Stimulated activated CD8-positive, alpha-beta memory T cell treated with anti-CD3 and anti-CD28 coated beads, Interleukin-4, amount 100 ng/mL, for 24 hours (primary cell): ENCODE measurements around the gene SUPT20H.

Experiments used
- DNase-seq: peaks from one replicate; pipeline ENCODE4 v3.0.0-alpha.2; 2020; ENCODE audit warnings: low read depth

Gene SUPT20H

DNA sequence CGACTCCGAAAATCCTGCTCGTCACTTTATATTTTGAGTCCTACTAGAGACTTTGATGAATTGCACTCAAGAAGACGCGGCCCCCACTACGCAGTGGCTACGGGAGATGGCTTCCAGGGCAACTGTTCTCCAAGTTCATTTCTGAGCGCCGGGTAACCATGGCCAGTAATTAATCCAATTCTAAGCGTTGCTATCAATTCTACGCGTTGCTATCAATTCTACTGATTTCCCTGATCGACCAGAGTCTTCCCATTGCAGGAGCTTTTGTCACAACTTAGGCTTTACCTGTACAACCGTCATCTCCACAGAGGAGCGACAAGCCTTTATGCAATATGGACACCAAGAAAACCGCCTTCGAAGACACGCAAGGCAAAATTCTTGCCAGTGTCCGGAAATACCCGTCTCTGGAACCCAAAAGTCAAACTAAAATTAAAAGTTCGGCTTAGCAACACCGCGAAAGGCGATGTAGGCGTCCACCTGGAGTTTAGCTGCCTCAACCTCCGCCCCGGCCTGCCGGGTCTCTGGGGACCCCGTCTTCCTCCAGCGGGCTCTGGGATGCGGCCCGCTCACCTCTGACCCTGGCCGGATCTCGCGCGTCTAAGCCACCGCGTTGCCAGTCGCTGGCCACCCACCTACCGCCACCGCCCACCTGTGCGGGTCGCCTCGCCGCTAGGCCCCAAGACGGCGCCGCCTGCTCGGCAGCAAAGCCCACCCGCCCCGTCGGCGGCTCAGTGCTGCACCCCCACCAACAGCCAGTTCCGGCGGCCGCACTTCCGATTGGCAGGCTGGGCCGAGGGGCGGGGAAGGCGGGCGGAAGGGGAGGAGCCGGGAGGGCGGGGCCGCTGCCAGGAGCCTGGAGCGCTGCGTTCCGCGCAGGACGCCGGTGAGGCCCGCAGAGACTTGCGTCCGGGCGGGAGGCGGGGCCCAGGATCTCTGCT, at the start of gene SUPT20H:
TSS of gene SUPT20H (minus strand) at position 779 of the 938 bp plus-strand sequence. CDS start 8,198 bp downstream, outside the sequence.
- peak; percentile 93 for DNase-seq

DNA sequence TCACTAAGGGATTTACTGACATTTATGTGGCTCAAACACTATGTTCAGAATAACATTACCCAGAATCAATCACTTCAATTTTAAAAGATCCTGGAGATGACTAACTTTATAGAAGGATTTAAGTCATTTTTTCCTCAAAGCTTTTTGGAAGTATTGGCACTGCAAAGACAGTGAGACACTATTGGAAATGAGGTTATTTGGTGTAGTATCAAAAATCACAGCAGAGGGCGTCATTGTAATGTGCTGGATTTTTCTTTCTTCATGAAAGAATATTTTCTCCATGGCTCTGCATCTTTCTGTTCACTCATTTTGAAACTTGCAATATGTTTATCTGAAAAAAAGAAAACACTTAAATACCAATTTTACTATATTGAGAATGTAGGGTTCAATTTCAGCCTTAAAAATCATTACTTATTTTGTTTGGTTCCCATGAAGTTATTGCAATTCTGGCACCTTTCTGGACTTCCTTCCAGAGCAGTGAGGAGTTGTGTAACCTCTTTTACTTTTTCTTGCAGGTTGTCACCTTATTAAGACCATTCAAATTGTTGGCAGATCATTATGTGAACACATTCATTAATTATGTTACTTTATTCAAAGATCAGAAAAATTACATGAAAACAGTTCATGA, 49.7 kb upstream of the SUPT20H start:
- DNase-seq: no peak

GRCh38 chr13:37107868-37108267, 48.4 kb upstream of the SUPT20H start:
- no peak for DNase-seq

DNA sequence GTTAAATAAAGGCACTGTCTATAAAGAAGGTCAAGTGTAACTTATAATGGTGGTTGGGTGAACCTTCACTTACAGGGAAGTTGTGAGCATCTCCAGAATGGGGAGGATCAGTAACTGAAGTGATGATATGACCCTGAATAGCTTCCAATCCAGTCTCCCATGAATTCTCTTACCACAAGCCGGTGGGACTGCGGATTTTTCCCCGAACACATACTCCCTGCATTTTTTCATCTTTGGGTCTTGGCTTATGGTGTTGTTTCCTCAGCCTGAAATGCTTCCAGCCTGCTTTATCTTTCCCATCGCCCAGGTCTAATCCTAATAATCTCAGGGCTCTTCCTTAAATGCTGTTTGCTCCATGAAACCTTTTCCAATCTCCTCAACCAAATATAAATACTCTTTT, 48.0 kb upstream of the SUPT20H start:
- DNase-seq: no peak

GRCh38 chr13:37106642-37107041, 47.2 kb upstream of the SUPT20H start:
- DNase-seq: no peak

DNA sequence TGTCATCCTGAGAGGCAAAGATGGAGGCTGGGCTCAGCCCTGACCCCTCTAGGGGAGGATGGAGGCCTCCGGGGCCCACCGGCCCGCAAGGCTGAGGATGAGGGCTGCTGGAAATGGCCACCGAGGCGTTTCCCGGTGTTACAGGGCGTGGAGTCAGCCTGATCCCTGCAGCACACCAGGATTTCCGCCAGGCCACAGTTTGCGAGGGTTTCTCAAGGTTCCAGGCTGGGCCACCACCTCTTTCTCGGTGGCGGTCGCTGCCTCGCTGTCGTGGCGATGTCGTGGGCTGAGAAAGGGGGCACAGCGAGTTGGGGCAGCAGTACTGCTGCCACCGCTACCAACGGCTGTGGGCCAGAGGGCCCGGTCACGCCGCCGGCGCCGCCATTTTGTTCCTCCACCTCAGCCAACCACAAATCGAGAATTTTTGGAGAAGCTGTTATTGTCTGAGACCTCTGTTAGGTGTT, 45.8 kb upstream of the SUPT20H start, which contains the start of gene CSNK1A1L:
TSS of gene CSNK1A1L (minus strand) at position 414 of the 464 bp plus-strand sequence. CDS start at position 6, 408 bp downstream.
- DNase-seq: no peak

- DNase-seq: no peak
These were observed 43.4 kb upstream of the SUPT20H start for GRCh38 chr13:37102896-37103295.

GRCh38 chr13:37101201-37101600, 41.7 kb upstream of the SUPT20H start:
- no peak for DNase-seq

GRCh38 chr13:37100731-37101130, 41.2 kb upstream of the SUPT20H start:
- DNase-seq: no peak

DNA sequence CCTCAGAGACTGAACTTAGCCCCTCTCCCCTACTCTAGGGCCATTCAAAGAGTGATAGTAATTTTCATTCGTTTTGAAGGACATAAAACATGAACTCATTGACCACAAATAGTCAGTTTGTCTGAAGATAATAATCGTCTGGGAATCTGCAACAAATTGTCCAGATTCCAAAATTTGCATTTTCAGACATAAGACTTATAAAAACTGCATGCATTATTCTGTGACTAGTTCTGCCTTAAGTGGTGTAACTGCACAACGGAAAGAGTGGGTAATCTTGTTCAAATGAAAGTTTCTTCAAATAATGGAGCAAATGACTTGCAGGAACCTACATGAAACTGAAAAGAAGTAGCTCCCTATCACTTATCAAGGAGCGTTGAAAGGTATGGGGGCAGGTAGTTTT, 37.6 kb upstream of the SUPT20H start:
- no peak for DNase-seq

DNA sequence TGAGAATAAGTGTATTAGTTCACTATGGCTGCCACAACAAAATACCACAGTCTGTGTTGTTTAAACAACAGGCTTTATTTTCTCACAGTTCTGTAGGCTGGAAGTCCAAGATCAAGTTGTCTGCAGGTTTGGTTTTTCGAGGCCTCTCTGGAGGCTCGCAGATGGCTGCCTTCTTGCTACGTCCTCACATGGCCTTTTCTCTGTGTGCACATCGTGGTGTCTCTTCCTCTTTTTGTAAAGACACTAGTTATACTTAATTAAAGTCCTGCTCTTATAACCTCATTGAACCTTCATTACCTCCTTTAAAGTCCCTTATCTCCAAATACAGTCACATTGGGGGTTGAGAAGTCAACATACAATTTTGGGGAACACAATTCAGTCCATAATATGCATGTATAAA, 35.4 kb upstream of the SUPT20H start:
- DNase-seq: no peak

DNA sequence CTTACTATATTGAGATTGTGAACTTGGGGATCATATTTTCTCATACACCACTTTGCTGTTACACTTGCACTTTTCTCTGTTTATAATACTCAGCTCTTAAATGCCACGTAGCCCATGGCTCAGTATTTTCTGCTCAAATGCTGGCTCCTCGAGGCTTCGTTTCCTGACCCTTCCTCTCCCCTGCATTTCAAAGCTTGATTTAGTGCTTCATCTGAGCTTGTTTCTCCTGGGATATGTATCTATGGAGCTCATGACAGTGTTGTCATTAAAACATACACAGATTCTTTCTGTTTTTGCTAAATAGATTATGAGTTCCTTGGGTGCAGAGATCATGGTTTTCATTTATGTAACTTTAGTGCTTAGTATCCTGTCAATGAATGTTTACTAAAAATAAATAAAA, 34.6 kb upstream of the SUPT20H start:
- no peak for DNase-seq

- no peak for DNase-seq
These were observed 32.3 kb upstream of the SUPT20H start for GRCh38 chr13:37091835-37092234.

- no peak for DNase-seq
These were observed 31.4 kb upstream of the SUPT20H start for GRCh38 chr13:37090912-37091311.

DNA sequence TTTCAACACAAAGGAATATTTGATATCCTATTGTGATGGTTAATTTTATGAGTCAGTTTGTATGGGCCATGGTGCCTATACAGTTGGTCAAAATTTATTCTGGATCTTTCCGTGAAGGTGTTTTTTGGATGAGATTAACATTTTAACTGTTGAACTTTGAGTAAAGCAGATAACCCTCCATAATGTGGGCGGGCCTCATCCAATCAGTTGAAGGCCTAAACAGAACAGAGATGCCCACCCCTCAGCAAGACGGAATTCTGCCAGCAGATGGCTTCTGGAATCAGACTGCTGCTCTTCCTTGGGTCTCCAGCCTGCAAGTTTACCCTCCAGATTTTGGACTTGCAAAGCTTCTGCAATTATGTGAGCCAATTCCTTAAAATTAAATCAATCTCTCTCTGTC, 30.0 kb upstream of the SUPT20H start:
- DNase-seq: no peak

GRCh38 chr13:37087486-37087885, 28.0 kb upstream of the SUPT20H start:
- no peak for DNase-seq

GRCh38 chr13:37085606-37086005, 26.1 kb upstream of the SUPT20H start:
- DNase-seq: no peak

- DNase-seq: no peak
These were observed 17.3 kb upstream of the SUPT20H start for GRCh38 chr13:37076818-37077217.

DNA sequence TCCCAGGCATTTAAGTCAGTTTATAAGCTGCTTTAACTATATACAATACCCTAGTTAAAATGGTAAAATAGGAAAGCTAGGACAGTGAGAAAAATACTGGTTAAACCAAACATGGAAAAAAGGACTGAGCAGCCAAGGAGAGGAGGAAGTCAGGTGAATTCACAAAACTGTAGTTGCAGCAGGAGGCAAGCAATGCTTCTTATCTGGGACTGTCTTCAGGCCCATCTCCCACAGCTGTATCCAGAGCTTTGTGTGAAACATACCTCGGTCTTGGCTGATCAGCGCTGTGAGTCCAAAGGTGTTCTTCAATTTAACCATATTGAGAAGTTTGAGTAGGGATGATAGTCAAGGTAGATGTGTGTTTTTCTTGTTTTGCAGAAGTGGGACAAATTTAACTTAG, 15.7 kb upstream of the SUPT20H start:
- no peak for DNase-seq

- DNase-seq: no peak
These were observed 15.2 kb upstream of the SUPT20H start for GRCh38 chr13:37074703-37075102.

GRCh38 chr13:37072024-37072423, 12.5 kb upstream of the SUPT20H start:
- no peak for DNase-seq

GRCh38 chr13:37070956-37071355, 11.5 kb upstream of the SUPT20H start:
- no peak for DNase-seq

GRCh38 chr13:37070145-37070695, 10.7 kb upstream of the SUPT20H start:
- no peak for DNase-seq
